DND-41 (cell line): ENCODE results near the gene TMEM184A.

ENCODE experiments used
- EZH2 ChIP-seq: IDR thresholded peaks from 3 replicates; pipeline ENCODE4 v1.6.1; 2012; ENCODE audit warnings: borderline replicate concordance, low read depth, mild to moderate bottlenecking, moderate library complexity, low read length, inconsistent platforms; ENCODE audit not compliant: severe bottlenecking
- TF ChIP-seq, protein P1 (sequence below): IDR thresholded peaks from 2 replicates; pipeline ENCODE4 v1.5.1; 2012; ENCODE audit warnings: borderline replicate concordance, low read length, moderate library complexity, mild to moderate bottlenecking; ENCODE audit not compliant: poor library complexity, severe bottlenecking; ENCODE audit errors: extremely low read depth

DNA sequence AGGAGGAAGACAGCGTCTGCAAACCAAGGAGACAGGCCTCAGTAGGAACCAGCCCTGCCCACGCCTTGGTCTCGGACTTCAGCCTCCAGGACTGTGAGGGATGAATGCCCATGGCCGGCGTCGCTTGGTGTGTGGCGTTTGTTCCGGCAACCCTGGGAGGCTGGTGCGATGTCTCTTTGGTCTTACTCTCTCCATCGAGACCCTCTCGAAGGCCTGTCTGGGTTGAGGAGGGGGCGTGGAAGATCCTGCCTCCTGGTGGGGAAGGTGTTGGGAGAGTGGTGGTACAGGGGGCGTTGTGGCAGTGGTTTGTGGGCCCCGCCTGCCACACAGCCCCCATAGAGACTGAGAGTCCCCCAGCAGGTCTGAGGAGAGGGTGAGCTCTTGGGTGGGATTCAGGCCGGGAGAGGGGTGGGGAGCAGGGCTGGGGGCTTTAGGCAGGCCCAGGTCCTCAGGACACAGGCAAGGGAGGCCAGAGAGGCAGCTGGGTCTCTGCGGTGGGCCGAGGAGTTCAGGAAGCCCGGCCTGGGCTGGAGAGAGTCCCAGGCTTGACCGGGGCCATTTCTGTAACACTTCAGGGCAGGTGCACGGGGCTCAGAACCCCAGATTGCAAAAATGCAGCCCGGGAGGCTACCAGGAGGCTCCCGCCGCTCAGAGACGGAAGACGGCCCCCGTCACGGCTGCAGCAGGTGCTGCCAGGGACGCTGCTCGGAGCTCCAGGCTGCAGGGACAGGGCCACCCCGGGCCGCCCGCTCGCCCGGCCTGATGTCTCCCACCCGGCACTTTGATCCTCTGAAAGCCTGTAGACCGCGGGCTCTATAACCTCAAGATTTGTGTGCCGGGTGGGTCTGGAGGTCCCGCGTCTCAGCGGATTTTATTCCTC, 47.6 kb upstream of the TMEM184A start:
- TF ChIP-seq, protein P1, sequence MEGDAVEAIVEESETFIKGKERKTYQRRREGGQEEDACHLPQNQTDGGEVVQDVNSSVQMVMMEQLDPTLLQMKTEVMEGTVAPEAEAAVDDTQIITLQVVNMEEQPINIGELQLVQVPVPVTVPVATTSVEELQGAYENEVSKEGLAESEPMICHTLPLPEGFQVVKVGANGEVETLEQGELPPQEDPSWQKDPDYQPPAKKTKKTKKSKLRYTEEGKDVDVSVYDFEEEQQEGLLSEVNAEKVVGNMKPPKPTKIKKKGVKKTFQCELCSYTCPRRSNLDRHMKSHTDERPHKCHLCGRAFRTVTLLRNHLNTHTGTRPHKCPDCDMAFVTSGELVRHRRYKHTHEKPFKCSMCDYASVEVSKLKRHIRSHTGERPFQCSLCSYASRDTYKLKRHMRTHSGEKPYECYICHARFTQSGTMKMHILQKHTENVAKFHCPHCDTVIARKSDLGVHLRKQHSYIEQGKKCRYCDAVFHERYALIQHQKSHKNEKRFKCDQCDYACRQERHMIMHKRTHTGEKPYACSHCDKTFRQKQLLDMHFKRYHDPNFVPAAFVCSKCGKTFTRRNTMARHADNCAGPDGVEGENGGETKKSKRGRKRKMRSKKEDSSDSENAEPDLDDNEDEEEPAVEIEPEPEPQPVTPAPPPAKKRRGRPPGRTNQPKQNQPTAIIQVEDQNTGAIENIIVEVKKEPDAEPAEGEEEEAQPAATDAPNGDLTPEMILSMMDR: no peak
- TF ChIP-seq EZH2: no peak
